ENCODE measurements around the gene TXK.
"Not testable (repeated sequence)": the region's sequence is repeated elsewhere in the genome, so short reads cannot be mapped to it uniquely, and the experiment has no call there.

The TXK gene

DNA sequence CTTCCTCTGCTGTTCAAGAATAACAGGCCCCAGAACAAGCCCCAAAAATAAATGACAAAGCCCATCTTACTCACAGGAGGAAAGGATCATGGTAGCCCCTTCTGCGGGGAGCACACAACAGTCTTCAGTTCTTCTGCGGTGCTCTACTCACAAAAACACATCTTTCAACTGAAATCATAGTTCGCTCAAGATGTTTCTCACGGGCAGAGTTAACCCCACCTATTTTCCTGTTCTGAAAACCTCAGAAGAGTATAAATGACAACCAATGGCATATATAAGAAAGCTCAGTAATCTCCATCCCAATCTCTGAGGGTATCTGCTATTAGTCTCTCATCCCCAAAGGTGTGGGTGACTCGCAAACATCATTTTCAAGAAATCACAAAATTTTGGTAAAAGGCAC is at the start of gene TXK:
Gene TXK (minus strand): TSS at position 170 of the 400 bp plus-strand sequence. CDS start 80 bp downstream, at position 90.
- DNase-seq = no peak

GRCh38 chr4:48180234-48180633 is 46.2 kb upstream of the TXK start:
- DNase-seq = no peak

DNA sequence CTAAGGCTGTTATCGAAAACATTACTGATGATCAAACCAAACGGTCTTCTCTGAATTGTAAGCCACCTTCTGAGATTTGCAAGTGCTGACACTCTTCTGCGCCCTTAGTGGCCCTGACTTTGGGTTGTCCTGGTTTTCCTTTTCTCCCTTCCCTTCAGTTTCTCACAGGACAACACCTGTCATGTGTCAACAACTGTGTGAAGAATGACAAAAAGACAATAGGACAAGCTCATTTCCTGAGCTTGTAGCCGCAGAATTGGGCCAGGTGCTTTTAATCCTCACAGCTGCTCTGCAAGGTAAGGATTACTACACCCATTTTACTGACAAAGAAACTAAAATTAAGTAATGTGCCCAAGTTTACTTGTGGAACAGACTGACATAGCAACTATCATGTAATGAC is 44.9 kb upstream of the TXK start:
- DNase-seq = no peak

GRCh38 chr4:48175806-48176205 is 41.8 kb upstream of the TXK start:
- DNase-seq = no peak

DNA sequence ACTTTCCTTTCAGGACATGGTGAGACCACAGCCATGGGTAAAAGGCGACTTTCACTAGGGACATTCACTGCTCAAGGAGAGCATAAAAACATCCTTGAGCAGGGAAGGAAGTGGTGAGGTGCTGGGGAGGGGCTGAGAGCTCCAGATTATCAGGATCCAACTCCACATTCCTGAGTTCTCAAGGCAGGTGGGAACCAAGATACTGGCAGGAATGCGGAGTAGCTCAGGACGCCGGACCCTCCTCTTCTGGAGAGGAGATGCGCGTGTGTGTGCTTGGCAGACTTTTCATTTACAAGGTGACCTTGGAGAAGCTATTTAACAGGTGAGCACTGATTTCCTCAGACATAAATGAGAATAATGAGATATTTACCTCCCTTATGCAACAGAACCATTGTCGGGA is 41.3 kb upstream of the TXK start:
- DNase-seq = no peak

- DNase-seq = no peak
These were observed 39.3 kb upstream of the TXK start for GRCh38 chr4:48173056-48173991.

- no peak for DNase-seq
These were observed 38.6 kb upstream of the TXK start for GRCh38 chr4:48172651-48173050.

DNA sequence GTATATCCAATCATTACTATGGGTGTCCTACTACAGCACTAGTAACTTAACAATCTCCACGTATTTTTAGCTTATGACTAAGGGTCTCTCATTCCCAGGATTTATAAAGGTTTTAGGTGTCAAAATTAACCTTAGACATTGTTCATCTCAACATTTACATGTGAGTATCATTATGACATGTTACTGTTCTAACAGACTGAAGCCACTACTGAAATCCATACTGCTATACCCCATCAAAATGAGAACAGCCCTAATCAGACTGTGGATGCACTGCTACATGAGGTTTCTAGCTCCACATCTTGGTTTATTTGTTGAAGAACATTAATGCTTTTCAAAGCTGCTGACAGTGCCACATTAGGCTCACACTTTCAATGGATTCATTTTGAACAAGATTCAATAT is 35.6 kb upstream of the TXK start:
- DNase-seq = no peak

- no peak for DNase-seq
These were observed 33.7 kb upstream of the TXK start for GRCh38 chr4:48167538-48168263.

GRCh38 chr4:48164561-48164960 is 30.5 kb upstream of the TXK start:
- DNase-seq = not testable (repeated sequence)

GRCh38 chr4:48163746-48164145 is 29.7 kb upstream of the TXK start:
- DNase-seq = no peak

GRCh38 chr4:48162162-48162561 is 28.1 kb upstream of the TXK start:
- DNase-seq = peak in 1 of 2 experiments; percentile 31

GRCh38 chr4:48157271-48157670 is 23.2 kb upstream of the TXK start:
- DNase-seq = no peak

GRCh38 chr4:48156423-48156822 is 22.4 kb upstream of the TXK start:
- DNase-seq = no peak

- DNase-seq = no peak
These were observed 19.9 kb upstream of the TXK start for GRCh38 chr4:48153791-48154550.

DNA sequence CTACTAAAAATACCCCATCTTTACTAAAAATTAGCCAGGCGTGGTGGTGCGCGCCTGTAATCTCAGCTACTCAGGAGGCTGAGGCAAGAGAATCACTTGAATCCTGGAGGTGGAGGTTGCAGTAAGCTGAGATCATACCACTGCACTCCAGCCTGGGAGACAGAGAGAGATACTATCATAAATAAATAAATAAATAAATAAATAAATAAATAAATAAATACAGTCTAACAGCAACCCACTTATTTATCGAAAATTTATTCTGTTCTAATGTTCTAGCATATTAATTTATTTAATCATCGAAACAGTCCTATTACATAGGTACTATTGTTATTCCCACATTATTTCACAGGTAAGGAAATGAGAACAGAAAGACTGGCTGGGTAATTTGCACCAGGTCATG is 18.2 kb upstream of the TXK start:
- no peak for DNase-seq

DNA sequence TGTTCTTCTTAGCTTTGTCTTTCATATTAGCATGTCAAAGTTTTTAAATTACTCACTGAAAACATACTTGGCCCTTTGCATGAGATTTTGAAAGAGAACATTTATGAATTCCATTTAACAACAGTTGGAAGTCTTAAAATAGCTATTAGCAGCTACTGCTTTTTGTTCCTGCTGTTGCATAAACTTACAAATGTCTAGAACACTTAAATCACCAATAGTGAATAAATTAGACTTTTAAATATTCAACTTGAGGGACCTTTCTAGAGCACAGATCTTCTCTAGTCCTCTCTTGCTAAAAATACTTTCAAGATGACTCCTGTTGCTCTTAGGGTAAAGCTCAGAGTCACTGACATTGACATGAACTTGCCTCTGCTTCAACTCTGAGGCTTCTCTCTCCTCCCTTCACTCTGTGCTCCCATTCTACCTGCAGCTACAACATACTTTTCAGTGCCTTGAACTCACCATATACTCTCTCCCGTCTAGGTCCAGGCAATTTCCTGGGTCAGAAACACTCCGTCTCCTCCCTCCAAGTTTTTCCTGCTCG is 15.8 kb upstream of the TXK start:
- DNase-seq = no peak

DNA sequence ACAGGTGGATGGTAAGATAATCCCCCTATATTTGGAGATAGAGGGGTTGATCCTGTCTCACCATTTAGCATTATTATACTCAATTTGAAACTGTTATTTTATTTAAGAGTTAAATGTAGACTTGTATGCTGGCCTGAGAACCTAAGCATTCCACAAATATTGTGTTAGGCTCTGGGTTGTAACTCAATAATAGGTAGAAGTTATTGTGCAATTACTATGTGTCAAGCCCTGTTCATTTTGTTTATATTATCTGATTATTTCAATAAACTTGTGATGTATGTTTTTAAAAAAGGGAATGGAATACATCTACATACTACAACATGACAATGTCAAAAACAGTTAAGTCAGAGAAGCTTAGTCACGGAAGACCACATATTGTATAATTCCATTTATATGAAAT is 13.6 kb upstream of the TXK start:
- no peak for DNase-seq

DNA sequence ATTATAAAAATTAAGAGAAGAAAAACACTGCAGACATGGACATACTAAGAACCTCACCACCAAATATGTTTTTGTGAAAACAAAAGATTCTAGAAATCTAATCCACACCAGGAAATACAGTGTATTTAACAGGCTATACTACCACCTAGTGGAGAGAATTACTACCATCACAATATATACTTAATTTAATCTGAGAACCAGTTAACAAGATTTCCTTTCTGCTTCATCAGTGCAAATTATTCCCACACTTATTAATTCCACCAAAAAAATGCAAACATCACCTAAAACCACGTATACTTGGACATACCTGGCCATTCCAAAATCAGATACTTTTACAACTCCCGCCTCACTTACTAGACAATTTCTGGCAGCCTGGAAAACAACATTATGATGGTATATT is 7.0 kb upstream of the TXK start:
- DNase-seq = no peak

- DNase-seq = no peak
These were observed 5.6 kb upstream of the TXK start for GRCh38 chr4:48139691-48140090.

DNA sequence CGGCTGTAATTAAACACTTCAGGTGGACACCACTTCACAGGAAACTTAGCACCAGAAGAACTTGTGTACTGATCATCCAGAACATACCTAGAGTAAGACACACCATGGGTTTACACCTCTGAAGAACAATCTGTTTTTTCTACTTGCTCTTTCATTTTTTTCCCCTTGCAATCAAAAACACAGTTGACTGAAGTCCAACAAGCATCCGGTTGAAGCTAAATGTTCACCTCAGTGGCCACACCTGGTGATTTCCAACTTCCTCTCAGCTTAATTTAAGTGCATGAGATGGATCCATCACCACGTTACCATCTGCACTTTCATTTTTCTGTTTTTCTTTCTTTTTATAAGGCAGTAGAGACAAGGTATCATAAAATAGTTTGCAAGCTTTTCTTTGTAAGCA is 4.9 kb upstream of the TXK start:
- no peak for DNase-seq

DNA sequence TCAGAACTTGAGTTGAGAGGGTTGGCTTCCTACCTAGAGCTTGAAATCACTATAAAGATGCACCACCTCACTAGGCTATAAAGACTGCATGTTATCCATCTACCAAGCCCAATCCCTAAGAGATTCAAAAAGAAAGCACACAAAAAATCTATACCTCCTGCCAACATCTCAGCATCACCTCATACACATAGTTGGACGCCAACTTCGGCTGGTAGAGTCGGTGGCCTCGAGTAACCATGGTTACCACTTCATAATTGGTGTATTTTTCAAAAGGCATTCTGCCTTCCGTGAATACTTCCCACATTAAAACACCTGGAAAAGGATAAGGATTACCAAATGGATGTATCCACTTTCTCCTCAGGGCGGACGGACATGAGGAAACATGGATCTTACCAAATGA is 4.5 kb upstream of the TXK start:
- no peak for DNase-seq

- peak in 1 of 2 experiments; percentile 34 for DNase-seq
These were observed 3.8 kb upstream of the TXK start for GRCh38 chr4:48137846-48138245.
